WTC11 (cell line): ENCODE data around the gene PPM1D. TPM values are rescaled to one million over a fixed set of nuclear protein-coding genes. Genes with fewer than 3 reads are reported as not detected.
A peak's percentile ranks its signal among the peaks of the same experiment; 100 is the strongest.

ENCODE experiments used
- ATAC-seq: fragments of 200-7000 bp; cut with Tn5 transposase; 2 replicates; pipeline ENCODE4 v1.10.0; 2021; ENCODE audit warnings: mild to moderate bottlenecking, moderate library complexity
- CTCF ChIA-PET: fragments of 300-600 bp; sonication (Branson Sonifier 250); formaldehyde crosslinking; loops from one replicate; lab custom pipeline; 2021; ENCODE audit warnings: antibody characterized with exemption; lab: Charles Lee
- POLR2A ChIA-PET: fragments of 350-600 bp; sonication (Branson Sonifier 250); formaldehyde crosslinking; loops from one replicate; lab custom pipeline; 2021; ENCODE audit warnings: antibody characterized with exemption; lab: Charles Lee
- DNase-seq: peaks from one replicate; pipeline ENCODE4 v3.0.0; 2021; ENCODE audit warnings: low spot score
- H3K27ac Mint-ChIP-seq: 2 replicates; pipeline ENCODE4 v1.8.0; 2021; ENCODE audit warnings: mixed read lengths
- H3K27me3 Mint-ChIP-seq: 2 replicates; pipeline ENCODE4 v1.8.0; 2021; ENCODE audit warnings: low read depth, mild to moderate bottlenecking, moderate library complexity, mixed read lengths
- H3K36me3 Mint-ChIP-seq: 2 replicates; pipeline ENCODE4 v1.8.0; 2021; ENCODE audit warnings: mixed read lengths
- H3K4me1 Mint-ChIP-seq: 2 replicates; pipeline ENCODE4 v1.8.0; 2022; ENCODE audit warnings: mixed read lengths
- H3K4me3 Mint-ChIP-seq: 2 replicates; pipeline ENCODE4 v1.8.0; 2021; ENCODE audit warnings: mild to moderate bottlenecking, moderate library complexity, mixed read lengths
- H3K9me3 Mint-ChIP-seq: 2 replicates; pipeline ENCODE4 v1.8.0; 2021; ENCODE audit warnings: mixed read lengths
- ELF4 ChIP-seq: sonication (generic); formaldehyde crosslinking; IDR thresholded peaks from 2 replicates; pipeline ENCODE4 v1.8.1; 2022; ENCODE audit warnings: low read depth, mild to moderate bottlenecking, moderate library complexity, missing genetic modification reagents
- FOXK1 ChIP-seq: sonication (generic); formaldehyde crosslinking; IDR thresholded peaks from 2 replicates; pipeline ENCODE4 v1.8.0; 2022; ENCODE audit warnings: mild to moderate bottlenecking, moderate library complexity, missing genetic modification reagents
- IRF2 ChIP-seq: sonication (generic); formaldehyde crosslinking; IDR thresholded peaks from 2 replicates; pipeline ENCODE4 v1.8.0; 2022; ENCODE audit warnings: low read depth, missing genetic modification reagents, borderline replicate concordance
- JUN ChIP-seq: sonication (generic); formaldehyde crosslinking; IDR thresholded peaks from 2 replicates; pipeline ENCODE4 v1.8.0; 2023; ENCODE audit warnings: mild to moderate bottlenecking, missing genetic modification reagents
- KAT7 ChIP-seq: sonication (generic); formaldehyde crosslinking; IDR thresholded peaks from 2 replicates; pipeline ENCODE4 v1.8.1; 2023; ENCODE audit warnings: missing genetic modification reagents, mild to moderate bottlenecking, borderline replicate concordance
- NFATC4 ChIP-seq: fragments of 250-450 bp; sonication (Bioruptor Pico); IDR thresholded peaks from 2 replicates; pipeline ENCODE4 v1.9.0; 2021; ENCODE audit warnings: mild to moderate bottlenecking
- PRRX2 ChIP-seq: fragments of 250-450 bp; sonication (Bioruptor Pico); IDR thresholded peaks from 2 replicates; pipeline ENCODE4 v1.8.0; 2021; ENCODE audit warnings: mild to moderate bottlenecking
- SMAD3 ChIP-seq: sonication (generic); formaldehyde crosslinking; IDR thresholded peaks from 2 replicates; pipeline ENCODE4 v1.8.0; 2022; ENCODE audit warnings: missing genetic modification reagents, mild to moderate bottlenecking, borderline replicate concordance
- STAT6 ChIP-seq: sonication (generic); formaldehyde crosslinking; conservative IDR thresholded peaks from 2 replicates; pipeline ENCODE4 v1.8.1; 2023; ENCODE audit warnings: mild to moderate bottlenecking, low read depth, missing genetic modification reagents, moderate library complexity
- TEAD1 ChIP-seq: sonication (generic); formaldehyde crosslinking; IDR thresholded peaks from 2 replicates; pipeline ENCODE4 v1.8.0; 2022; ENCODE audit warnings: mild to moderate bottlenecking, missing genetic modification reagents
- TP53 ChIP-seq: sonication (generic); formaldehyde crosslinking; IDR thresholded peaks from 2 replicates; pipeline ENCODE4 v1.8.1; 2023; ENCODE audit warnings: mild to moderate bottlenecking, missing genetic modification reagents
- ZBTB21 ChIP-seq: sonication (generic); formaldehyde crosslinking; IDR thresholded peaks from 2 replicates; pipeline ENCODE4 v1.8.1; 2023; ENCODE audit warnings: mild to moderate bottlenecking, missing genetic modification reagents, borderline replicate concordance
- ZSCAN18 ChIP-seq: fragments of 250-450 bp; sonication (Bioruptor Pico); IDR thresholded peaks from 2 replicates; pipeline ENCODE4 v2.1.2; 2022; ENCODE audit warnings: mild to moderate bottlenecking, moderate library complexity
- total RNA-seq: library from RNA; stranded (reverse); gene quantifications from 3 replicates; pipeline ENCODE4 v1.2.3, GENCODE V29; 2021
- TF ChIP-seq, protein P1 (sequence below): sonication (generic); formaldehyde crosslinking; IDR thresholded peaks from 2 replicates; pipeline ENCODE4 v1.8.1; 2022; ENCODE audit warnings: low read depth, missing genetic modification reagents, borderline replicate concordance
- TF ChIP-seq, protein P2 (sequence below): sonication (generic); formaldehyde crosslinking; IDR thresholded peaks from 2 replicates; pipeline ENCODE4 v1.8.0; 2023; ENCODE audit warnings: missing genetic modification reagents
- TF ChIP-seq, protein P3 (sequence below): sonication (generic); formaldehyde crosslinking; IDR thresholded peaks from 2 replicates; pipeline ENCODE4 v1.8.1; 2023; ENCODE audit warnings: mild to moderate bottlenecking, missing genetic modification reagents, moderate library complexity
- TF ChIP-seq, protein P4 (sequence below): sonication (generic); formaldehyde crosslinking; IDR thresholded peaks from 2 replicates; pipeline ENCODE4 v1.8.0; 2022; ENCODE audit warnings: mild to moderate bottlenecking, missing genetic modification reagents

The PPM1D gene
- total RNA-seq, 1 experiment from 2014 or later, result 20.4 TPM

DNA sequence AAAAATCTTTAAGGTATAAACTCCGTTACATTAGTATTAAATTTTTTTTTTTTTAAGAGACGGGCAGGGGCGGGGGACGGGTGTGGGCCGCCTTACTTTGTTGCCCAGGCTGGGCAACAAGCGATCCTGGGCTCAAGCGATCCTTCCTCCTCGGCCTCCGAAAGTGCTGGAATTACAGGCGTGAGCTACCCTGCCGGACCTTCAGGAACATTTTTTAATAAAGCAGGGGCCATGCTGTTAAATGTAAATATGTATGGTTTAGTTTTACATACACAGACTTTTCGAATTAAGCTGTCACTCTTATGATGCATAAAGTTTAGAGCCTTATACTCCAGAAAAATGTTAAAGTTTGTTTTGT is 2.4 kb downstream of the PPM1D start (continued):
- TF ChIP-seq ELF4 (no peak), ZBTB21 (no peak)
- TF ChIP-seq, protein P1, sequence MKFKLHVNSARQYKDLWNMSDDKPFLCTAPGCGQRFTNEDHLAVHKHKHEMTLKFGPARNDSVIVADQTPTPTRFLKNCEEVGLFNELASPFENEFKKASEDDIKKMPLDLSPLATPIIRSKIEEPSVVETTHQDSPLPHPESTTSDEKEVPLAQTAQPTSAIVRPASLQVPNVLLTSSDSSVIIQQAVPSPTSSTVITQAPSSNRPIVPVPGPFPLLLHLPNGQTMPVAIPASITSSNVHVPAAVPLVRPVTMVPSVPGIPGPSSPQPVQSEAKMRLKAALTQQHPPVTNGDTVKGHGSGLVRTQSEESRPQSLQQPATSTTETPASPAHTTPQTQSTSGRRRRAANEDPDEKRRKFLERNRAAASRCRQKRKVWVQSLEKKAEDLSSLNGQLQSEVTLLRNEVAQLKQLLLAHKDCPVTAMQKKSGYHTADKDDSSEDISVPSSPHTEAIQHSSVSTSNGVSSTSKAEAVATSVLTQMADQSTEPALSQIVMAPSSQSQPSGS (CRISPR knock-in tag), result no peak

- Mint-ChIP-seq H3K36me3 (no peaks in the 10 kb centered on the region), H3K27ac (peak overlapping the region; percentile 7), H3K9me3 (no peaks in the 10 kb centered on the region), H3K27me3 (no peaks in the 10 kb centered on the region), H3K4me3 (peak overlapping the region; percentile 97), H3K4me1 (peaks cover 25% of the 10 kb centered on the region)
- DNase-seq, result no peak
- TF ChIP-seq ELF4, result no peak
- TF ChIP-seq JUN (CRISPR knock-in tag), result no peak
- TF ChIP-seq ZSCAN18 (CRISPR knock-in tag), result no peak
- TF ChIP-seq, protein P2, sequence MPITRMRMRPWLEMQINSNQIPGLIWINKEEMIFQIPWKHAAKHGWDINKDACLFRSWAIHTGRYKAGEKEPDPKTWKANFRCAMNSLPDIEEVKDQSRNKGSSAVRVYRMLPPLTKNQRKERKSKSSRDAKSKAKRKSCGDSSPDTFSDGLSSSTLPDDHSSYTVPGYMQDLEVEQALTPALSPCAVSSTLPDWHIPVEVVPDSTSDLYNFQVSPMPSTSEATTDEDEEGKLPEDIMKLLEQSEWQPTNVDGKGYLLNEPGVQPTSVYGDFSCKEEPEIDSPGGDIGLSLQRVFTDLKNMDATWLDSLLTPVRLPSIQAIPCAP, result no peak
- TF ChIP-seq KAT7, result no peak
- TF ChIP-seq, protein P3, sequence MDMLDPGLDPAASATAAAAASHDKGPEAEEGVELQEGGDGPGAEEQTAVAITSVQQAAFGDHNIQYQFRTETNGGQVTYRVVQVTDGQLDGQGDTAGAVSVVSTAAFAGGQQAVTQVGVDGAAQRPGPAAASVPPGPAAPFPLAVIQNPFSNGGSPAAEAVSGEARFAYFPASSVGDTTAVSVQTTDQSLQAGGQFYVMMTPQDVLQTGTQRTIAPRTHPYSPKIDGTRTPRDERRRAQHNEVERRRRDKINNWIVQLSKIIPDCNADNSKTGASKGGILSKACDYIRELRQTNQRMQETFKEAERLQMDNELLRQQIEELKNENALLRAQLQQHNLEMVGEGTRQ, result no peak
- no peak for TF ChIP-seq NFATC4 (CRISPR knock-in tag)
- no peak for TF ChIP-seq STAT6 (CRISPR knock-in tag)
- no peak for TF ChIP-seq IRF2
- TF ChIP-seq FOXK1 (CRISPR knock-in tag), result no peak
- TF ChIP-seq, protein P1 (CRISPR knock-in tag), result no peak
- TF ChIP-seq, protein P4, sequence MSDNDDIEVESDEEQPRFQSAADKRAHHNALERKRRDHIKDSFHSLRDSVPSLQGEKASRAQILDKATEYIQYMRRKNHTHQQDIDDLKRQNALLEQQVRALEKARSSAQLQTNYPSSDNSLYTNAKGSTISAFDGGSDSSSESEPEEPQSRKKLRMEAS, result no peak
- no peak for TF ChIP-seq TP53 (CRISPR knock-in tag)
- no peak for TF ChIP-seq PRRX2 (CRISPR knock-in tag)
- TF ChIP-seq SMAD3 (CRISPR knock-in tag), result no peak
- no peak for TF ChIP-seq TEAD1
- ChIA-PET POLR2A (interaction anchor here (0.6 kb wide), 1 partner anchor 404 kb away, joined by 4 read pairs; no protein-coding TSS in a partner anchor), CTCF (interaction anchor here (0.6 to 1.9 kb wide), 6 partner anchors 11 to 211 kb away, joined by 3 to 5 read pairs (median 4); partner anchors contain the start of gene USP32)
- ATAC-seq, result no peak
Observed at GRCh38 chr17:60602871-60603270, 2.9 kb downstream of the PPM1D start.
